Keratinocyte (primary cell): ENCODE results near the gene UROC1.

Experiments
- EZH2 ChIP-seq: IDR thresholded peaks from one replicate; pipeline ENCODE4 v1.6.1; 2012; ENCODE audit warnings: inconsistent platforms, mild to moderate bottlenecking, low read length, moderate library complexity
- TF ChIP-seq, protein P1 (sequence below), 3 experiments: IDR thresholded peaks in 1 of 3; conservative IDR thresholded peaks in 1 of 3; optimal IDR thresholded peaks in 1 of 3; 2 replicates in 2 of 3; 3 replicates in 1 of 3; pipeline versions ENCODE3 to v1.5.1; 2011; ENCODE audit warnings: low read length in 3 of 3, mild to moderate bottlenecking in 3 of 3, moderate library complexity in 2 of 3, control low read depth in 1 of 3, inconsistent platforms in 1 of 3; ENCODE audit not compliant: insufficient read depth in 2 of 3; ENCODE audit errors: extremely low read depth in 1 of 3

DNA sequence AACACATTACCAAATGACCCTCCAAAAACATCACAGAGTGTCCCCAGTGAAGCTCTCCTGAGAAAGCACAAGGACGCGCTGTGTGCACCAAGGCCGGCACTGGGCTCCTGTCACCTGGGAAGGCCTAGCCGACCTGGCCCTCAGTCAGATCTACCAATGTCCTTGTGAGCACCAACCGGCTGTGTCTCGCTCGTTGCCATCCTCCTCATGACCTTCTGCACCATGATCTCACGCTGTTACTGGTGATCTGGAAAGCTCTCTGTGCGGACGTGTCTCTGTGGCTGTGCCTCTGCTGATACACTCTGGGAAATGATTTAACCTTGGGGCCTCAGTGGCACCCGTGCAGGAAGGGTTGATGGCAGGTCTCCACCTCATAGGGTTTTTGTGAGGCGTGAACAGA, 66.1 kb downstream of the UROC1 start:
- no peak for TF ChIP-seq EZH2
- TF ChIP-seq, protein P1, sequence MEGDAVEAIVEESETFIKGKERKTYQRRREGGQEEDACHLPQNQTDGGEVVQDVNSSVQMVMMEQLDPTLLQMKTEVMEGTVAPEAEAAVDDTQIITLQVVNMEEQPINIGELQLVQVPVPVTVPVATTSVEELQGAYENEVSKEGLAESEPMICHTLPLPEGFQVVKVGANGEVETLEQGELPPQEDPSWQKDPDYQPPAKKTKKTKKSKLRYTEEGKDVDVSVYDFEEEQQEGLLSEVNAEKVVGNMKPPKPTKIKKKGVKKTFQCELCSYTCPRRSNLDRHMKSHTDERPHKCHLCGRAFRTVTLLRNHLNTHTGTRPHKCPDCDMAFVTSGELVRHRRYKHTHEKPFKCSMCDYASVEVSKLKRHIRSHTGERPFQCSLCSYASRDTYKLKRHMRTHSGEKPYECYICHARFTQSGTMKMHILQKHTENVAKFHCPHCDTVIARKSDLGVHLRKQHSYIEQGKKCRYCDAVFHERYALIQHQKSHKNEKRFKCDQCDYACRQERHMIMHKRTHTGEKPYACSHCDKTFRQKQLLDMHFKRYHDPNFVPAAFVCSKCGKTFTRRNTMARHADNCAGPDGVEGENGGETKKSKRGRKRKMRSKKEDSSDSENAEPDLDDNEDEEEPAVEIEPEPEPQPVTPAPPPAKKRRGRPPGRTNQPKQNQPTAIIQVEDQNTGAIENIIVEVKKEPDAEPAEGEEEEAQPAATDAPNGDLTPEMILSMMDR (optimal IDR thresholded peaks at IDR 0.05 in 1 of 3, IDR thresholded peaks at IDR 0.05 in 1 of 3, conservative IDR thresholded peaks at IDR 0.05 in 1 of 3; ENCODE audit: extremely low read depth in 1 of 3, insufficient read depth in 2 of 3, low read length in 3 of 3) = no peak
